ENCODE data around the gene CA5A. TPM values are rescaled to one million over a fixed set of nuclear protein-coding genes. Genes with fewer than 3 reads are reported as not detected.

Gene CA5A
- total RNA-seq, 1 donor from 2014 or later = not detected

- Mint-ChIP-seq H3K27me3 (peaks cover 14% of the 10 kb centered on the region), H3K9me3 (no peaks in the 10 kb centered on the region)
- no peak for ATAC-seq (ENCODE audit: low read depth)
Measured at GRCh38 chr16:87922250-87922871, 14.0 kb downstream of the CA5A start.

GRCh38 chr16:87921236-87921773, 15.0 kb downstream of the CA5A start:
- DNase-seq (no peak), ATAC-seq (ENCODE audit: low read depth) (no peak)
- POLR2A ChIA-PET = no interaction called here
- Mint-ChIP-seq H3K4me3 (no peak overlapping the region), H3K9me3 (no peaks in the 10 kb centered on the region), H3K27me3 (peaks cover 15% of the 10 kb centered on the region), H3K27ac (no peak overlapping the region), H3K36me3 (ENCODE audit: low read depth) (no peaks in the 10 kb centered on the region), H3K4me1 (peaks cover 30% of the 10 kb centered on the region)
- TF ChIP-seq CTCF (IDR thresholded peaks at IDR 0.05) = no peak
- intact Hi-C loops (cut with micrococcal nuclease) = loop anchor here (10.0 kb wide), 1 partner anchor 123 kb away; no protein-coding TSS in a partner anchor
- CTCF ChIA-PET = no interaction called here

More at GRCh38 chr16:87922250-87922871, 14.0 kb downstream of the CA5A start:
- Mint-ChIP-seq H3K4me3 (no peak overlapping the region), H3K27ac (no peak overlapping the region), H3K4me1 (peaks cover 35% of the 10 kb centered on the region), H3K36me3 (ENCODE audit: low read depth) (no peaks in the 10 kb centered on the region)
- DNase-seq = no peak
- POLR2A ChIA-PET = interaction anchor here (1.0 kb wide), 1 partner anchor 51 kb away, joined by 3 read pairs; no protein-coding TSS in a partner anchor
- no peak for TF ChIP-seq CTCF (IDR thresholded peaks at IDR 0.05)
- intact Hi-C loops (cut with micrococcal nuclease) = loop anchor here (10.0 kb wide), 1 partner anchor 122 kb away; no protein-coding TSS in a partner anchor
- CTCF ChIA-PET = no interaction called here

DNA sequence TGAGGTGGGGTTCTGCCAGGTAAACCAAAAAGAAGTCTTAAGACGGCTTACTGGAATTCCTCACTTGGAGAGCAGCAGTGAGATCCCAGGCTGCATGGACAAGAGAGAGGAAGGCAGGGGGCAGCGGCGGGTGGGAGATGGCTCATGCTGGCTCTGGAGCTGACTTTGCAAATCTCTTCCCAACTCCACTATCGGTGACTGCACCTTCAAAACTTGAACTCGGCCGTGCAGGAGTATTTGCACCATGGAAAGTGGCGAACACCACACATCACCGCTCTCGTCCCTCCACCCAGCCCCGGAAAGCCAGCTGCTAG, 16.7 kb downstream of the CA5A start:
- no peak overlapping the region for H3K27ac Mint-ChIP-seq
- H3K36me3 Mint-ChIP-seq (ENCODE audit: low read depth) = no peaks in the 10 kb centered on the region
- no peak for TF ChIP-seq CTCF (IDR thresholded peaks at IDR 0.05)
- ATAC-seq (ENCODE audit: low read depth) = no peak
- ChIA-PET POLR2A (no interaction called here), CTCF (no interaction called here)
- H3K4me1 Mint-ChIP-seq = peaks cover 13% of the 10 kb centered on the region
- H3K27me3 Mint-ChIP-seq = peaks cover 19% of the 10 kb centered on the region
- intact Hi-C loops (cut with micrococcal nuclease) = no loop called here
- H3K4me3 Mint-ChIP-seq = no peak overlapping the region
- no peaks in the 10 kb centered on the region for H3K9me3 Mint-ChIP-seq
- DNase-seq = no peak

DNA sequence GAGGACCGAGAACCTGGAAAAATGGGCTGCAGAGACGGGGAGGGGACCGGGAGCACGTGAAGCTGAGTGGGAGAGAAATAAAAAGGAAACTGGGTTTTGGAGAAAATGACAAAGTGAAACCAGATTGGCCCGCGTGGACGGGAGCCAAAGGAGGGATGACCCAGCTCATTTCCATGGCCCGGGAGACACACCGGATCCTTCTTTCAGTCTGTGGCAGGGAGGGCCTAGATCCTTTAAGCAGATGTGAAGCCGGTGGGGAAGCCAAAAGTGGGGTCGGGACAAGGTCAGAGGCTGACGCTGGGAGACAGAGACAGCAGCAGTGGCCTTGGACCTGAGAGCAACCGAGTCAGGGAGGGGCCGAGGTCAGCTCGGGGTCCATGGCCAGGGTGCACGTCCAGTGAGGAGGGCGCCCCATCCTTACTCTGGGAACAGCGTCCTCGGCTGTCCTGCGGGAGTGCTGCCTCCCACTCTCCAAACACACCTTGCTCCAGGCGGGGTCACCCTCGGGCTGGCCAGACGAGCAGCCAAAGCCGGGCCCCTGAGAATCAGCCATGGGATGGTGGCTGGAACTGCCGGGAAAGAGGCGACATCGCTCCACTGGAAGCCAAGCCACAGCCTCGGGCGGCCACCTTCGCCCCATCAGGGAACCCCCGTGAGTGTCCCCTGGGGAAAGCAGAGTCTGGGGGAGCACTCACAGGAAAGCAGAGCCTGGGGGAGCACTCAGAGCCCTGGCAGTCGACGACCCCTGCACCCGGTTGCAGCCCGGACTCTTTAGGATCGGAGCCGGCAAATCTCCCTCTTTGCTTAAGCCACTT, 17.3 kb downstream of the CA5A start:
- no peaks in the 10 kb centered on the region for H3K36me3 Mint-ChIP-seq (ENCODE audit: low read depth)
- H3K9me3 Mint-ChIP-seq = no peaks in the 10 kb centered on the region
- POLR2A ChIA-PET = no interaction called here
- intact Hi-C loops (cut with micrococcal nuclease) = no loop called here
- H3K4me1 Mint-ChIP-seq = peaks cover 7% of the 10 kb centered on the region
- H3K4me3 Mint-ChIP-seq = no peak overlapping the region
- peaks cover 19% of the 10 kb centered on the region for H3K27me3 Mint-ChIP-seq
- no peak overlapping the region for H3K27ac Mint-ChIP-seq
- DNase-seq (no peak), ATAC-seq (ENCODE audit: low read depth) (no peak)
- no peak for TF ChIP-seq CTCF (IDR thresholded peaks at IDR 0.05)
- CTCF ChIA-PET = no interaction called here

DNA sequence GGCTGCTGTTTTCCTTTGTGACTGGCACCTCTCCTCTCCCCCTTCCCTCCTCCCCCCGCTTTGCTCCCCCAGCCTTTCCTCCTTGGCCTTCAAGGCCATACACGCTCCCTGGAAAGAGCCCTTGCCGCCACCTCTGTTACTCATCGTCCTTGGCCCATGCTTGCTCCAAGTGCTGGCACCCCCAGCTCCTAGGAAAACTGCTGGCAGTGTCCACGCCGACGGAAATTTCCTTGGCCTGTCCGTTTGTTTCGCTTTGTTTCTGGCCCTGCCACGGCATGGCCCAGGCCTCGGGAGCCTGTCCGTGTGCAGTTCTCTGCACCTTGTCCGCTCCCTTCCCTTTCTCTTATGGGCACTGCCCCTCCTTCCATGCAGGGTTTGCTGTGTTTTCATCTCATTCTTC, 18.0 kb downstream of the CA5A start:
- CTCF ChIA-PET = no interaction called here
- no peaks in the 10 kb centered on the region for H3K36me3 Mint-ChIP-seq (ENCODE audit: low read depth)
- POLR2A ChIA-PET = no interaction called here
- H3K27ac Mint-ChIP-seq = no peak overlapping the region
- peaks cover 25% of the 10 kb centered on the region for H3K27me3 Mint-ChIP-seq
- intact Hi-C loops (cut with micrococcal nuclease) = no loop called here
- no peaks in the 10 kb centered on the region for H3K9me3 Mint-ChIP-seq
- no peak for TF ChIP-seq CTCF (IDR thresholded peaks at IDR 0.05)
- H3K4me1 Mint-ChIP-seq = peaks cover 2% of the 10 kb centered on the region
- no peak for DNase-seq
- no peak for ATAC-seq (ENCODE audit: low read depth)
- no peak overlapping the region for H3K4me3 Mint-ChIP-seq

Data from activated B cell treated with CpG ODN at 0.5 μM for 24 hours (primary cell).